Measurements from ENCODE around the gene CALD1.

Gene CALD1

GRCh38 chr7:134932707-134933370 lies 153.4 kb downstream of the CALD1 start:
- DNase-seq: no peak

- no peak for DNase-seq
Observed at GRCh38 chr7:134933460-134934068, 154.1 kb downstream of the CALD1 start.

- no peak for DNase-seq
Observed at GRCh38 chr7:134935701-134936100, 156.3 kb downstream of the CALD1 start.

GRCh38 chr7:134936893-134937510 lies 157.6 kb downstream of the CALD1 start:
- DNase-seq: no peak

GRCh38 chr7:134938141-134938540 lies 158.7 kb downstream of the CALD1 start:
- DNase-seq: no peak

GRCh38 chr7:134939136-134939535 lies 159.7 kb downstream of the CALD1 start:
- no peak for DNase-seq

GRCh38 chr7:134940729-134941128 lies 161.3 kb downstream of the CALD1 start:
- DNase-seq: no peak

- DNase-seq: no peak
Observed at GRCh38 chr7:134941185-134941900, 161.9 kb downstream of the CALD1 start.

- no peak for DNase-seq
Observed at GRCh38 chr7:134941952-134942351, 162.5 kb downstream of the CALD1 start.

- DNase-seq: no peak
Observed at GRCh38 chr7:134942690-134943466, 163.4 kb downstream of the CALD1 start.

- DNase-seq: no peak
Observed at GRCh38 chr7:134943785-134944400, 164.5 kb downstream of the CALD1 start.

GRCh38 chr7:134945691-134946090 lies 166.3 kb downstream of the CALD1 start:
- no peak for DNase-seq

GRCh38 chr7:134946260-134946659 lies 166.8 kb downstream of the CALD1 start:
- DNase-seq: no peak

GRCh38 chr7:134947329-134947728 lies 167.9 kb downstream of the CALD1 start:
- no peak for DNase-seq

GRCh38 chr7:134947831-134948230 lies 168.4 kb downstream of the CALD1 start:
- DNase-seq: no peak

- DNase-seq: no peak
Observed at GRCh38 chr7:134948246-134948645, 168.8 kb downstream of the CALD1 start.

GRCh38 chr7:134948736-134949135 lies 169.3 kb downstream of the CALD1 start:
- no peak for DNase-seq

GRCh38 chr7:134949171-134949570 lies 169.7 kb downstream of the CALD1 start:
- no peak for DNase-seq

GRCh38 chr7:134954197-134955082 lies 175.0 kb downstream of the CALD1 start:
- no peak for DNase-seq

- no peak for DNase-seq
Observed at GRCh38 chr7:134957005-134957404, 177.6 kb downstream of the CALD1 start.

GRCh38 chr7:134959810-134960209 lies 180.4 kb downstream of the CALD1 start:
- no peak for DNase-seq

Measured in activated naive CD4-positive, alpha-beta T cell (primary cell).